GM12801 (cell line): ENCODE measurements around the gene SLC2A5.

ENCODE experiments used
- CTCF ChIP-seq: IDR thresholded peaks from one replicate; pipeline ENCODE4 v1.5.1; 2011; ENCODE audit warnings: control low read depth; ENCODE audit not compliant: insufficient read length; ENCODE audit errors: extremely low read depth

Gene SLC2A5

GRCh38 chr1:9024837-9025236 lies 44.6 kb downstream of the SLC2A5 start:
- TF ChIP-seq CTCF = no peak

GRCh38 chr1:9022773-9023172 lies 46.7 kb downstream of the SLC2A5 start:
- no peak for TF ChIP-seq CTCF

DNA sequence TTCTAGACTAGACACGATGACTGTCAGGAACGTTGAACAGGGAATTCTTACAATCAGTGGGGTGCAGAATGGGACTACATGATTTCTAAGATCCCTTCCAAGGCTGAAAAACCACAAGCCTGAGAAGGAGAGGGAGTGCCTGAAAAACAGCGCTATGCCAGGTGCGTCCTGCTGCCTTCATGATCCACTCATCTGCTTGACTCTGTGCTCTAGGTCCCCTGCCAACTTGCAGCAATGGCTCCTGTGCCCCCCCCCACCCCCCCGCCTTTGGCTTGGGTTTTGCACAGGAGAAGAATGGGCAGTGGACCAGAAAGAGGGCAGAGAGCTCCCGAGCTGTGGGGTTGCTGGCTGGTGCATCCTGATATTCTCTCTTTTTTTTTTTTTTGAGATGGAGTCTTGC lies 49.1 kb downstream of the SLC2A5 start:
- TF ChIP-seq CTCF = no peak

GRCh38 chr1:9019896-9020295 lies 49.5 kb downstream of the SLC2A5 start:
- no peak for TF ChIP-seq CTCF

- no peak for TF ChIP-seq CTCF
These were observed 51.1 kb downstream of the SLC2A5 start for GRCh38 chr1:9018333-9018732.

GRCh38 chr1:9016455-9016854 lies 53.0 kb downstream of the SLC2A5 start:
- TF ChIP-seq CTCF = no peak

DNA sequence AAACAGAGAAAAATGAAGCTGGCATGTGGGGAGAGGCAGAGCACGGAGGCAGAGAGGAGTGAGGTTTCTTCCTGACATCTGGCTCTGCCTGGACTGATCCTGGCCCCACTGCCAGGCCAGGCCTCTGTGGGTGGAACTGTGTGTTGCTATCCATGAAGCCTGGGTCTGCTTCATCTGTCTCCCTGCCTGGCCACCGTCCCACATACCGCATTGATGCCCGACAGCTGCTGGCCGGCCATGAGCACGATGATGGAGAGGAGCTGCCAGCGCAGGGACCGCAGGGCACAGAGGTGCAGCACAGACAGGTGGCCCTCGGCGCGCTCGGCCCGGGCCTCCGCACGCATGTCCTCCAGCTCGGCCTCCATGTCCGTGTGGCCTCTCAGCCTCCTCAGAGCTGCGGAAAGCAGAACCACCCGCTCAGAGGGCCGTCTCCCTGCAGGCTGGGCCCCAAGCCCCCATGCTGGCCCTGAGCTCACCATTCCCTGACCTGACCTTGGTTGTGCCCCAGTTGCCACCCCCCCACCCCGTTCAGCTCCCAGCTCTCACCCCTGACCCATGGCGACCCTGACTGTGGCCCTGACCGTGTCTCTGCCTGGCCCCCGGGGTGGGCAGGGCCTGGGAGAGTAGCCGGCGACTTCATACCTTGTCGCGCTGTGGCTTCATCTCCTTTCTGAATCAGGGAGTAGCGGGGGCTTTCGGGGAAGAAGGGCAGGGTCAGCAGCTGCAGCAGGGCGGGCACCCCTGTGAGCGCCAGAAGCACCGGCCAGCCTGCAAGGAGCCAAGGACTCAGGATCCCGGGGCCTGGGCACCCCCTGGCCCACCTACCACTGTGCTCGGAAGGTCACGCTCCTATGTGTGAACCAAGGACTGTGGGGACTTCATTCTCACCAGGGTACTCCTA lies 54.7 kb downstream of the SLC2A5 start:
- TF ChIP-seq CTCF = no peak

DNA sequence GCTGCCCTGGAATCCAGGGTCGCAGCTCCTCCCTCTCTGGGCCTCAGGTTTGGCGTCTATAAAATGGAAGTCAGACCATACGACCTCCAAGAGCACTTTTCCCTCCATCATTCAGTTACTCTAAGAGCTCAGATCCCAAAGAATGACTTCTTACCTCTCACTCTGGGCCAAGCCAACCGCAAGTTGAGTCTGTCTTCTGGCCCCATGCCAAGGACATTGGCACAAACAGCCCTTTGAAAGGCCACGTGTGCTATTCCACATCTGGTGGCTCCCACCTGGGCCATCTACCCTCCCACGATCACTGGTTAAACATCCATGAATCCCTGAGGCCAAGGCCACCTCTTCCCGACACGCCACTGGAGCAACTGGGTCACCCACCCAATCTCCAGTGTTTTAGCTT lies 55.6 kb downstream of the SLC2A5 start:
- TF ChIP-seq CTCF = no peak
